Natural killer cell (primary cell): Measurements from ENCODE around the gene RTTN. TPM values are rescaled to one million over a fixed set of nuclear protein-coding genes. Genes with fewer than 3 reads are reported as not detected.
"Not testable (repeated sequence)": the region's sequence is repeated elsewhere in the genome, so short reads cannot be mapped to it uniquely, and the experiment has no call there.

Experiments used
- ATAC-seq, 3 donors: fragments of 150-1000 bp in 2 of 3; fragments of 200-7000 bp in 1 of 3; cut with Tn5 transposase; 1 replicate in 1 of 3; 2 replicates in 2 of 3; pipeline ENCODE4 v1.10.0; 2021; ENCODE audit warnings: mild to moderate bottlenecking in 2 of 3, moderate library complexity in 2 of 3
- DNase-seq, 2 donors: peaks; one replicate each; pipeline versions ENCODE4 v3.0.0 to v3.0.0-alpha.2; 2013 to 2021; ENCODE audit warnings: mixed read lengths in 1 of 2
- H3K27ac ChIP-seq: one replicate; pipeline ENCODE4 v1.5.1; 2013; ENCODE audit warnings: mild to moderate bottlenecking, low read length
- H3K27me3 ChIP-seq: one replicate; pipeline ENCODE4 v1.6.1; 2013; ENCODE audit warnings: low read length; ENCODE audit not compliant: control insufficient read depth, insufficient read depth
- H3K36me3 ChIP-seq: one replicate; pipeline ENCODE4 v1.6.1; 2013; ENCODE audit warnings: low read length; ENCODE audit not compliant: control insufficient read depth, insufficient read depth
- H3K4me1 ChIP-seq: one replicate; pipeline ENCODE4 v1.6.1; 2013; ENCODE audit warnings: low read length; ENCODE audit not compliant: control insufficient read depth, insufficient read depth
- H3K4me3 ChIP-seq: one replicate; pipeline ENCODE4 v1.5.1; 2013; ENCODE audit warnings: low read length
- H3K9me3 ChIP-seq: one replicate; pipeline ENCODE4 v1.6.1; 2013; ENCODE audit warnings: low read length; ENCODE audit not compliant: control insufficient read depth, insufficient read depth
- H3K27ac Mint-ChIP-seq, 2 donors: one replicate each; pipeline ENCODE4 v1.8.0; 2022; ENCODE audit warnings: mild to moderate bottlenecking in 2 of 2, mixed read lengths in 2 of 2, moderate library complexity in 1 of 2
- H3K27me3 Mint-ChIP-seq, 2 donors: one replicate each; pipeline ENCODE4 v1.8.0; 2022; ENCODE audit warnings: low read depth in 2 of 2, mixed read lengths in 2 of 2
- H3K36me3 Mint-ChIP-seq: one replicate; pipeline ENCODE4 v1.8.0; 2022; ENCODE audit warnings: mixed read lengths
- H3K4me1 Mint-ChIP-seq, 2 donors: one replicate each; pipeline ENCODE4 v1.8.0; 2022; ENCODE audit warnings: mixed read lengths in 2 of 2
- H3K4me3 Mint-ChIP-seq: one replicate; pipeline ENCODE4 v1.8.0; 2022; ENCODE audit warnings: mild to moderate bottlenecking, moderate library complexity, mixed read lengths
- H3K9me3 Mint-ChIP-seq, 2 donors: one replicate each; pipeline ENCODE4 v1.8.0; 2022; ENCODE audit warnings: mixed read lengths in 2 of 2
- CTCF ChIP-seq: fragments of 200-600 bp; IDR thresholded peaks from one replicate; pipeline ENCODE4 v1.8.0; 2022; ENCODE audit warnings: antibody characterized with exemption
- WGBS: methylation state at CpG from one replicate; pipeline ENCODE4 v1.1.7; 2013; ENCODE audit warnings: missing lambda C conversion rate; ENCODE audit not compliant: insufficient coverage; 5-methylcytosine and 5-hydroxymethylcytosine counted together
- intact Hi-C: fragments of 100-400 bp; cut with micrococcal nuclease; formaldehyde crosslinking; loops from one replicate; pipeline ENCODE4 v1.14.2; 2022
- total RNA-seq, 4 donors: library from RNA; stranded (reverse); fragments of 120-200 nt in 1 of 4; gene quantifications; one replicate each; pipeline versions ENCODE4 v1.2.3 to v1.2.4, GENCODE V29; 2013 to 2022

Gene RTTN
- total RNA-seq, 3 donors from 2014 or later (not counting 1 experiment from before 2014, with no cell fraction given), result 33.0 to 41.0 (median 35.5) TPM

DNA sequence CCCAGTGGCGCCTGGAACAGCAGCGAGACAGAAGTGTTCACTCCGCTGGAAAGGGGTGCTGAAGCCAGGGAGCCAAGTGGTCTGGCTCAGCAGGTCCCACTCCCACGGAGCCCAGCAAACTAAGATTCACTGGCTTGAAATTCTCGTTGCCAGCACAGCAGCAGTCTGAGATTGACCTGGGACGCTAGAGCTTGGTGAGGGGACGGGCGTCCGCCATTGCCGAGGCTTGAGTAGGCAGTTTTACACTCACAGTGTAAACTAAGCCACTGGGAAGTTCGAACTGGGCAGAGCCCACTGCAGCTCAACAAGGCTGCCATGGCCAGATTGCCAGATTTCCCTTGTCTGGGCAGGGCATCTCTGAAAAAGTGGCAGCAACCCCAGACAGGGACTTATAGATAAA lies 94.8 kb downstream of the RTTN start:
- Mint-ChIP-seq H3K9me3 (no peaks in the 10 kb centered on the region), H3K4me1 (peaks cover 0 to 6% of the 10 kb centered on the region in 2 donors), H3K27me3 (no peaks in the 10 kb centered on the region), H3K27ac (no peak overlapping the region), H3K4me3 (no peak overlapping the region), H3K36me3 (peaks cover 8% of the 10 kb centered on the region)
- no peak overlapping the region for H3K4me3 ChIP-seq
- intact Hi-C loops, result no loop called here
- DNase-seq, result no peak
- H3K9me3 ChIP-seq, result no peaks in the 10 kb centered on the region
- H3K36me3 ChIP-seq, result peaks cover 12% of the 10 kb centered on the region
- no peak overlapping the region for H3K27ac ChIP-seq
- no peaks in the 10 kb centered on the region for H3K4me1 ChIP-seq
- no peak for ATAC-seq
- whole genome bisulfite sequencing, result 97% methylated on average over 11 of the region's 11 CpGs
- H3K27me3 ChIP-seq, result no peaks in the 10 kb centered on the region
- TF ChIP-seq CTCF, result no peak

- no peaks in the 10 kb centered on the region for H3K4me1 ChIP-seq
- DNase-seq, result no peak
- Mint-ChIP-seq H3K27ac (no peak overlapping the region), H3K9me3 (peaks cover 0 to 4% of the 10 kb centered on the region in 2 donors), H3K4me3 (no peak overlapping the region), H3K27me3 (no peaks in the 10 kb centered on the region), H3K4me1 (peaks cover 0 to 1% of the 10 kb centered on the region in 2 donors), H3K36me3 (peaks cover 17% of the 10 kb centered on the region)
- H3K27ac ChIP-seq, result no peak overlapping the region
- H3K36me3 ChIP-seq, result peaks cover 13% of the 10 kb centered on the region
- no peak for TF ChIP-seq CTCF
- no peak overlapping the region for H3K4me3 ChIP-seq
- no peaks in the 10 kb centered on the region for H3K9me3 ChIP-seq
- WGBS, result over 99% methylated on average over 5 of the region's 6 CpGs
- no peak for ATAC-seq
- intact Hi-C loops, result no loop called here
- H3K27me3 ChIP-seq, result no peaks in the 10 kb centered on the region
These were observed 98.4 kb downstream of the RTTN start for GRCh38 chr18:70107091-70107490.

GRCh38 chr18:70102854-70103253 lies 102.6 kb downstream of the RTTN start:
- H3K27me3 Mint-ChIP-seq, H3K27me3 ChIP-seq, intact Hi-C loops, H3K4me3 Mint-ChIP-seq, H3K27ac ChIP-seq, H3K4me3 ChIP-seq, H3K4me1 Mint-ChIP-seq, H3K27ac Mint-ChIP-seq, DNase-seq, ATAC-seq, H3K9me3 ChIP-seq, H3K36me3 ChIP-seq, H3K4me1 ChIP-seq: not testable (repeated sequence)
- WGBS, result 94% methylated on average over 22 of the region's 22 CpGs
- H3K36me3 Mint-ChIP-seq, result peaks cover 27% of the 10 kb centered on the region
- H3K9me3 Mint-ChIP-seq, result peaks cover 5 to 10% of the 10 kb centered on the region in 2 donors

DNA sequence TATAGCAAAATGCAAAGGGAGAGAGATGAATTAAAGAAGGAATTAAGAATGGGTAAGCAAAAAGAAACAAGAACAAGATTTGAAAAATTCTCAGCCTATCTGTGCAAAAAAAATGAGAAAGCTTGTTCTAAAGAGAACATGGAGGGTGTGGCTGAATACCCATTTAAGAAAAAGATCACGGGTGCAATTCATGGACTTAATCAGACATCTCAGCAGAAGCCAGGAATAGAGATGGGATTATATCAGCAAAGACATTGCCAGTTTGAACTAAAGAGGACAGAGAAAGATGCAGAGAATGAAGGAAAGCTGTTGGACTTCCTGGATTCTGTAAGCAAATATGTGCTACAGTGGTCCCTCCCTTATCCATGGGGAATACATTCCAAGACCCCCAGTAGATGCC lies 115.6 kb downstream of the RTTN start:
- WGBS, result 96% methylated on average over 1 of the region's 1 CpG
- TF ChIP-seq CTCF, result no peak
- no peaks in the 10 kb centered on the region for H3K9me3 Mint-ChIP-seq
- no peaks in the 10 kb centered on the region for H3K27me3 Mint-ChIP-seq
- DNase-seq, result no peak
- no peak overlapping the region for H3K27ac Mint-ChIP-seq
- H3K4me3 ChIP-seq, result no peak overlapping the region
- no peak for ATAC-seq
- H3K4me3 Mint-ChIP-seq, result no peak overlapping the region
- H3K4me1 Mint-ChIP-seq, result no peaks in the 10 kb centered on the region
- H3K27ac ChIP-seq, result no peak overlapping the region
- H3K36me3 ChIP-seq, result peaks cover 6% of the 10 kb centered on the region
- intact Hi-C loops, result loop anchor here (10.0 kb wide), 1 partner anchor 245 kb away; no protein-coding TSS in a partner anchor
- no peaks in the 10 kb centered on the region for H3K4me1 ChIP-seq
- no peaks in the 10 kb centered on the region for H3K27me3 ChIP-seq
- no peaks in the 10 kb centered on the region for H3K36me3 Mint-ChIP-seq
- H3K9me3 ChIP-seq, result no peaks in the 10 kb centered on the region
